HCT116 (cell line): ENCODE data around the gene EIF2AK2.

Experiments used
- EZH2 ChIP-seq: fragments of 200-600 bp; sonication (generic); IDR thresholded peaks from 2 replicates; pipeline ENCODE4 v1.6.1; 2017; ENCODE audit warnings: antibody characterized with exemption, mixed run types
- POLR2A ChIP-seq: IDR thresholded peaks from 2 replicates; pipeline ENCODE4 v1.7.0; 2011; ENCODE audit warnings: borderline replicate concordance; ENCODE audit not compliant: insufficient read depth, insufficient read length; ENCODE audit errors: extremely low read depth
- POLR2AphosphoS5 ChIP-seq: IDR thresholded peaks from 2 replicates; pipeline ENCODE4 v1.6.1; 2011; ENCODE audit warnings: mild to moderate bottlenecking, low read depth, low read length, moderate library complexity
- SIN3A ChIP-seq: IDR thresholded peaks from 2 replicates; pipeline ENCODE4 v1.6.1; 2012; ENCODE audit warnings: low read depth
- YY1 ChIP-seq: IDR thresholded peaks from 2 replicates; pipeline ENCODE4 v1.6.1; 2011; ENCODE audit warnings: low read length, low read depth, moderate library complexity, mild to moderate bottlenecking; ENCODE audit not compliant: insufficient replicate concordance; ENCODE audit errors: extremely low read depth
- ZNF274 ChIP-seq: fragments of 200-500 bp; sonication (Bioruptor generic); IDR thresholded peaks from 2 replicates; pipeline ENCODE4 v1.6.1; 2014; ENCODE audit warnings: mild to moderate bottlenecking, low read depth, low read length, inconsistent platforms
- TF ChIP-seq, protein P1 (sequence below): IDR thresholded peaks from 2 replicates; pipeline ENCODE4 v1.6.1; 2012; ENCODE audit warnings: low read depth
- TF ChIP-seq, protein P2 (sequence below), 3 experiments: fragments of 200-600 bp in 1 of 3; sonication (generic) in 1 of 3; IDR thresholded peaks in 2 of 3; conservative IDR thresholded peaks in 1 of 3; 2 replicates each; pipeline ENCODE4 v1.5.1; 2012 to 2017; ENCODE audit warnings: low read depth in 2 of 3, low read length in 2 of 3, antibody characterized with exemption in 1 of 3, borderline replicate concordance in 1 of 3, control low read depth in 1 of 3, mild to moderate bottlenecking in 1 of 3, mixed read lengths in 1 of 3, mixed run types in 1 of 3, moderate library complexity in 1 of 3; ENCODE audit not compliant: insufficient read depth in 1 of 3
- TF ChIP-seq, protein P3 (sequence below): IDR thresholded peaks from 2 replicates; pipeline ENCODE4 v1.6.1; 2012

GRCh38 chr2:37102588-37102987, 54.2 kb downstream of the EIF2AK2 start:
- TF ChIP-seq, protein P1, sequence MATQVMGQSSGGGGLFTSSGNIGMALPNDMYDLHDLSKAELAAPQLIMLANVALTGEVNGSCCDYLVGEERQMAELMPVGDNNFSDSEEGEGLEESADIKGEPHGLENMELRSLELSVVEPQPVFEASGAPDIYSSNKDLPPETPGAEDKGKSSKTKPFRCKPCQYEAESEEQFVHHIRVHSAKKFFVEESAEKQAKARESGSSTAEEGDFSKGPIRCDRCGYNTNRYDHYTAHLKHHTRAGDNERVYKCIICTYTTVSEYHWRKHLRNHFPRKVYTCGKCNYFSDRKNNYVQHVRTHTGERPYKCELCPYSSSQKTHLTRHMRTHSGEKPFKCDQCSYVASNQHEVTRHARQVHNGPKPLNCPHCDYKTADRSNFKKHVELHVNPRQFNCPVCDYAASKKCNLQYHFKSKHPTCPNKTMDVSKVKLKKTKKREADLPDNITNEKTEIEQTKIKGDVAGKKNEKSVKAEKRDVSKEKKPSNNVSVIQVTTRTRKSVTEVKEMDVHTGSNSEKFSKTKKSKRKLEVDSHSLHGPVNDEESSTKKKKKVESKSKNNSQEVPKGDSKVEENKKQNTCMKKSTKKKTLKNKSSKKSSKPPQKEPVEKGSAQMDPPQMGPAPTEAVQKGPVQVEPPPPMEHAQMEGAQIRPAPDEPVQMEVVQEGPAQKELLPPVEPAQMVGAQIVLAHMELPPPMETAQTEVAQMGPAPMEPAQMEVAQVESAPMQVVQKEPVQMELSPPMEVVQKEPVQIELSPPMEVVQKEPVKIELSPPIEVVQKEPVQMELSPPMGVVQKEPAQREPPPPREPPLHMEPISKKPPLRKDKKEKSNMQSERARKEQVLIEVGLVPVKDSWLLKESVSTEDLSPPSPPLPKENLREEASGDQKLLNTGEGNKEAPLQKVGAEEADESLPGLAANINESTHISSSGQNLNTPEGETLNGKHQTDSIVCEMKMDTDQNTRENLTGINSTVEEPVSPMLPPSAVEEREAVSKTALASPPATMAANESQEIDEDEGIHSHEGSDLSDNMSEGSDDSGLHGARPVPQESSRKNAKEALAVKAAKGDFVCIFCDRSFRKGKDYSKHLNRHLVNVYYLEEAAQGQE, result no peak
- TF ChIP-seq SIN3A (no peak), POLR2A (no peak), POLR2AphosphoS5 (no peak), EZH2 (no peak), ZNF274 (no peak), YY1 (no peak)
- TF ChIP-seq, protein P2, sequence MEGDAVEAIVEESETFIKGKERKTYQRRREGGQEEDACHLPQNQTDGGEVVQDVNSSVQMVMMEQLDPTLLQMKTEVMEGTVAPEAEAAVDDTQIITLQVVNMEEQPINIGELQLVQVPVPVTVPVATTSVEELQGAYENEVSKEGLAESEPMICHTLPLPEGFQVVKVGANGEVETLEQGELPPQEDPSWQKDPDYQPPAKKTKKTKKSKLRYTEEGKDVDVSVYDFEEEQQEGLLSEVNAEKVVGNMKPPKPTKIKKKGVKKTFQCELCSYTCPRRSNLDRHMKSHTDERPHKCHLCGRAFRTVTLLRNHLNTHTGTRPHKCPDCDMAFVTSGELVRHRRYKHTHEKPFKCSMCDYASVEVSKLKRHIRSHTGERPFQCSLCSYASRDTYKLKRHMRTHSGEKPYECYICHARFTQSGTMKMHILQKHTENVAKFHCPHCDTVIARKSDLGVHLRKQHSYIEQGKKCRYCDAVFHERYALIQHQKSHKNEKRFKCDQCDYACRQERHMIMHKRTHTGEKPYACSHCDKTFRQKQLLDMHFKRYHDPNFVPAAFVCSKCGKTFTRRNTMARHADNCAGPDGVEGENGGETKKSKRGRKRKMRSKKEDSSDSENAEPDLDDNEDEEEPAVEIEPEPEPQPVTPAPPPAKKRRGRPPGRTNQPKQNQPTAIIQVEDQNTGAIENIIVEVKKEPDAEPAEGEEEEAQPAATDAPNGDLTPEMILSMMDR (IDR thresholded peaks at IDR 0.05 in 2 of 3, conservative IDR thresholded peaks at IDR 0.05 in 1 of 3; ENCODE audit: borderline replicate concordance in 1 of 3, insufficient read depth in 1 of 3, low read depth in 2 of 3, low read length in 2 of 3), result no peak
- TF ChIP-seq, protein P3, sequence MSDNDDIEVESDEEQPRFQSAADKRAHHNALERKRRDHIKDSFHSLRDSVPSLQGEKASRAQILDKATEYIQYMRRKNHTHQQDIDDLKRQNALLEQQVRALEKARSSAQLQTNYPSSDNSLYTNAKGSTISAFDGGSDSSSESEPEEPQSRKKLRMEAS, result no peak
